Measurements from ENCODE around the gene IL11RA.

Gene IL11RA

DNA sequence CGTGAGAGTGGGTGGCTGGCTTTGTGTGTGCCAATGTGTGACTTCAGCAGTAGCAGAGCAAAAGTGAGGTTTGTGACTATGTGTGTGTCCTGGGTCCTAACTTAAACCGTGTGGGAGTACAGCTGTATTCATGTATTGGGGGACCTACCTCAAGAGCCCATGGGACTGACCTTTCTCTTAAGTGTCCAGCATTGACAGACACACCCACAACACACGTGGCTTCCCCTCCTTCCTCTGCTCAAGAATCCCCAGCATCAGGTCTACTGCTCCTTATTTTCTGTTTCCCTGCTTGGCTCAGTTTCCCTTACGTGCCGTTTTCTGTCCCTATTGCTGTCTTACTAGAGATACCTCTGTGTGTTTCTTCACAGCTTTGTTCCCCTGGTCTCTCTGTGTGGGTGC is 616 bp downstream of the IL11RA start:
- DNase-seq (ENCODE audit: low spot score): no peak
- TF ChIP-seq, protein P1, sequence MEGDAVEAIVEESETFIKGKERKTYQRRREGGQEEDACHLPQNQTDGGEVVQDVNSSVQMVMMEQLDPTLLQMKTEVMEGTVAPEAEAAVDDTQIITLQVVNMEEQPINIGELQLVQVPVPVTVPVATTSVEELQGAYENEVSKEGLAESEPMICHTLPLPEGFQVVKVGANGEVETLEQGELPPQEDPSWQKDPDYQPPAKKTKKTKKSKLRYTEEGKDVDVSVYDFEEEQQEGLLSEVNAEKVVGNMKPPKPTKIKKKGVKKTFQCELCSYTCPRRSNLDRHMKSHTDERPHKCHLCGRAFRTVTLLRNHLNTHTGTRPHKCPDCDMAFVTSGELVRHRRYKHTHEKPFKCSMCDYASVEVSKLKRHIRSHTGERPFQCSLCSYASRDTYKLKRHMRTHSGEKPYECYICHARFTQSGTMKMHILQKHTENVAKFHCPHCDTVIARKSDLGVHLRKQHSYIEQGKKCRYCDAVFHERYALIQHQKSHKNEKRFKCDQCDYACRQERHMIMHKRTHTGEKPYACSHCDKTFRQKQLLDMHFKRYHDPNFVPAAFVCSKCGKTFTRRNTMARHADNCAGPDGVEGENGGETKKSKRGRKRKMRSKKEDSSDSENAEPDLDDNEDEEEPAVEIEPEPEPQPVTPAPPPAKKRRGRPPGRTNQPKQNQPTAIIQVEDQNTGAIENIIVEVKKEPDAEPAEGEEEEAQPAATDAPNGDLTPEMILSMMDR (IDR thresholded peaks at IDR 0.05; ENCODE audit: poor library complexity, severe bottlenecking): no peak
- Histone ChIP-seq H3K27me3 (ENCODE audit: insufficient read depth, poor library complexity, severe bottlenecking) (no peaks in the 10 kb centered on the region), H3K27ac (ENCODE audit: poor library complexity, severe bottlenecking) (peak overlapping the region; percentile 70), H3K4me1 (ENCODE audit: insufficient read depth, poor library complexity, severe bottlenecking) (peaks cover 4% of the 10 kb centered on the region), H3K4me3 (ENCODE audit: severe bottlenecking) (peak overlapping the region; percentile 32), H3K9me3 (ENCODE audit: severe bottlenecking) (no peaks in the 10 kb centered on the region), H3K36me3 (ENCODE audit: low read depth) (peaks cover 22% of the 10 kb centered on the region; the same call in 1 of the 2 replicates)
- ATAC-seq (ENCODE audit: low read depth): no peak

DNA sequence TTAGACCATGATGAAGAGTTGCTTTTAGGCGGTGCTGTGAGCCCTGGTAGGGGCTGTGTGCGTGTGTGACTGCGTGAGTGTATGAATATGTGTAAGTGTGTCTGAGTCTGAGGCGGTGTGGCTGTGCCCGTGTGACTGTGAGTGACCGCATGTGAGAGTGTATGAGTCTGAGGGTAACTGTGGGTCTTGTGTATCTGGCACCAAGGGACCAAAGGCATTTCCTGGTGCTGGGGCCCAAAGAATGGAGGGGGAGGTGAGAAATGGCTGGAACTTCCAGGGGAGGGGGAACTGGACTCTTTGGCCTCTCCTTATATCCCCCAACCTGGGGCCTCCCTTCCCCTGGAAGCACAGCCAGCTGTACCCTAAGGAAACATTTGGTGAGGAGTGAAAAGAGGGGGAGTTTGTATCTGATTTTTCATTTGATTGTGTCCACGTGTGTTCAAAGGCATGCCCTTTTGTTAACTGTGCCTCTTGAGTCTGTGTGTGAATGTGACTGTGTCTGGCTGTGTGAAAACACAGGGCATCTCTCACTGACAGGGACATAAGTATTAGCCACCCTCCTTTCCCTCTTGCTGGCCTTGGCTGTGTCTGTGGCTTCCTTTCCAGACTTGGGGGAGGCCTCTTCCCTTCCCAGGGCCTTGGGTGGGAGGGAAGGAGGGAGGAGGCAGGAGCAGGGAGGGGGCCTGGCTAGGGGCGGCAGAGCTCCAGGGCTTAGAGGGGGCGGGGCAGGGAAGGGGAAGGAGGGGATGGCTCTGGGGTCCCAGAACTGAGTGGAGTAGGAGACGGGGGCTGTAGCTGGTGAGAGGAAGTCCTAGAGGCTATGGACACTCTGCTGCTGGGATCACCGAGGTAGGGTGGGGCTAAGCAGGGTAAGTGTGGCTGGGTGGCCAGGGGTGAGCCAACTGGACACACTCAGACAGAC is 1.4 kb downstream of the IL11RA start:
- Histone ChIP-seq H3K4me3 (ENCODE audit: severe bottlenecking) (no peak overlapping the region), H3K36me3 (ENCODE audit: low read depth) (peaks cover 15% of the 10 kb centered on the region; the same call in 1 of the 2 replicates), H3K4me1 (ENCODE audit: insufficient read depth, poor library complexity, severe bottlenecking) (peaks cover 2% of the 10 kb centered on the region), H3K9me3 (ENCODE audit: severe bottlenecking) (no peaks in the 10 kb centered on the region), H3K27me3 (ENCODE audit: insufficient read depth, poor library complexity, severe bottlenecking) (no peaks in the 10 kb centered on the region), H3K27ac (ENCODE audit: poor library complexity, severe bottlenecking) (no peak overlapping the region)
- DNase-seq (ENCODE audit: low spot score) (no peak), ATAC-seq (ENCODE audit: low read depth) (no peak)
- TF ChIP-seq, protein P1 (IDR thresholded peaks at IDR 0.05; ENCODE audit: poor library complexity, severe bottlenecking): no peak

DNA sequence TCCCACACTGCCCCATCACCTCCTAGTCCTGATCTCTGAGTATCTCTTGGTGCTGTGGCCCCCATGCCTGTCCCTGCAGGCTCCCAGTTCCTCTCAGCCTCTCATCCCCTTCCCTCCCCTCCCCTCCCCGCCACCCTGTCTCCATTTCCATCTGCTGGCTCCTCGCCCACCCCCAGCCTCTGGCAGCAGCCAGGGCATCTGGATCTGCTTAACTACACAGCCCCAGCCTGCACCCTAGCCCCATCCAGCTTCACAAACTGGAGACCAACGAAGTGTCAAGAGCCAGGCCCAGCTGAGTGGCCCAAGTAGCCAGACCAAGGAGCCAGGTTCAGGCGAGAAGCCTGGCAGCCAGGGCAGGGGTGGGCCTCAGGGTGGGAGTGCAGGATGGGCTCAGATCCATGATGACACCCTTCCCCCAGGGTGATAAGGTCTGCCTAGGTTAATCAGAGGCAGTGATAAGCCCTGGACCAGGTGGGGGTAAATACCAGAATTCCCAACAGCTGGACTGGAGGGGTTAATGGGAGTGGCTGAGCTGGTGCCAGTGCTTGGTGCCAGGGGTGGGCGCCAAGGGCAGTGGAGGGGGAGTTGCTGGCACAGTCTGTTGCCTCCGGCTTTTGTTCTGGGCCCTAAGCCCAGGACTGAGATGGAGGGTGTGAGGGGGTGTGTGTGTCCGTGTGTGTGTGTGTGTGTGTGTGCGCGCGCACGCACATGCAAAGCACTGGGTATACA is 2.5 kb downstream of the IL11RA start:
- no peak overlapping the region for H3K27ac ChIP-seq (ENCODE audit: poor library complexity, severe bottlenecking)
- no peaks in the 10 kb centered on the region for H3K9me3 ChIP-seq (ENCODE audit: severe bottlenecking)
- H3K4me1 ChIP-seq (ENCODE audit: insufficient read depth, poor library complexity, severe bottlenecking): peaks cover 2% of the 10 kb centered on the region
- TF ChIP-seq, protein P1 (IDR thresholded peaks at IDR 0.05; ENCODE audit: poor library complexity, severe bottlenecking): no peak
- no peak overlapping the region for H3K4me3 ChIP-seq (ENCODE audit: severe bottlenecking)
- ATAC-seq (ENCODE audit: low read depth) (no peak), DNase-seq (ENCODE audit: low spot score) (no peak)
- 0 out of 2 replicates have a peak, but pooled peaks cover 4% of the 10 kb centered on the region for H3K36me3 ChIP-seq (ENCODE audit: low read depth)
- H3K27me3 ChIP-seq (ENCODE audit: insufficient read depth, poor library complexity, severe bottlenecking): no peaks in the 10 kb centered on the region

DNA sequence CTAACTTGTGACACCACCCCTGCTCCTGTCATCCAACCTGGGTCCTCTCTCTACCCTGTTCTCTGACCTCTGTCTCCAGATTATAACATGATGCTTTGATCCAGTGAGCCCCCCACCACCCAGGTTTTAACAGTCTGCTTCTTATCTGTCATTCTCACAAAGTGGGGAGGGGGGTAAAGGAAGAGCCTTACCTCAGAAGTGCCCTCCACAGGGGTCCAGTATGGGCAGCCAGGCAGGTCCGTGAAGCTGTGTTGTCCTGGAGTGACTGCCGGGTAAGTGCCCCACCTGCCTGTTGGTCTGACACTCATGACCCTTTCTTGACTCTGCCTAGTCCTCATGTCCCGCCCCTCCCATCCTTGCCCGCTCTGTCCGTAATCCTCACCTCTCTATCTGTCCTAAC is 3.4 kb downstream of the IL11RA start:
- ATAC-seq (ENCODE audit: low read depth) (no peak), DNase-seq (ENCODE audit: low spot score) (no peak)
- TF ChIP-seq, protein P1 (IDR thresholded peaks at IDR 0.05; ENCODE audit: poor library complexity, severe bottlenecking): no peak
- Histone ChIP-seq H3K27me3 (ENCODE audit: insufficient read depth, poor library complexity, severe bottlenecking) (no peaks in the 10 kb centered on the region), H3K4me3 (ENCODE audit: severe bottlenecking) (no peak overlapping the region), H3K27ac (ENCODE audit: poor library complexity, severe bottlenecking) (no peak overlapping the region), H3K4me1 (ENCODE audit: insufficient read depth, poor library complexity, severe bottlenecking) (peaks cover 2% of the 10 kb centered on the region), H3K9me3 (ENCODE audit: severe bottlenecking) (no peaks in the 10 kb centered on the region), H3K36me3 (ENCODE audit: low read depth) (no peaks in the 10 kb centered on the region)

All from RWPE2 (cell line).